GM21619 (cell line): ENCODE results near the gene SRSF8.
A peak's percentile ranks its signal among the peaks of the same experiment; 100 is the strongest.
"Not testable (repeated sequence)": the region's sequence is repeated elsewhere in the genome, so short reads cannot be mapped to it uniquely, and the experiment has no call there.

ENCODE experiments used
- ATAC-seq: cut with Tn5 transposase; IDR thresholded peaks from one replicate; pipeline ENCODE4 v1.9.1; 2021; ENCODE audit not compliant: unreplicated experiment

Gene SRSF8, protein sequence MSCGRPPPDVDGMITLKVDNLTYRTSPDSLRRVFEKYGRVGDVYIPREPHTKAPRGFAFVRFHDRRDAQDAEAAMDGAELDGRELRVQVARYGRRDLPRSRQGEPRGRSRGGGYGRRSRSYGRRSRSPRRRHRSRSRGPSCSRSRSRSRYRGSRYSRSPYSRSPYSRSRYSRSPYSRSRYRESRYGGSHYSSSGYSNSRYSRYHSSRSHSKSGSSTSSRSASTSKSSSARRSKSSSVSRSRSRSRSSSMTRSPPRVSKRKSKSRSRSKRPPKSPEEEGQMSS

DNA sequence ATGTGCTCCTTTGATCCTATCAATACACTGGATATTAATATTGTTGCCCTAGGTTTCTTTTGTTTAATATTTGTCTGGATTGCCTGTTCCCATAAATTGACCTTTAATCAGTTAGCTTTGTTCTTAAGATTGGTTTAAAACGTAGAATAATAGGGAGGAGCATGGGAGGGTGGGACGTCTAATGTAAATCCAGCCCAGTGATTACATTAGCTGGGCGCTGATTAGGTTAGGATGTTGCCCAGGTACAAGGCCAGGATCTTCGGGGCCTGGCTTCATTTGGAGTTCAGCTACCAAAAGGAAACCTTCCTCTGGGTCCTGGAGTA lies at the start of gene SRSF8:
Gene SRSF8, plus strand, starts transcription at position 204 of the 323 bp plus-strand sequence. CDS start 308 bp downstream, outside the sequence.
- ATAC-seq, result peak; percentile 34

DNA sequence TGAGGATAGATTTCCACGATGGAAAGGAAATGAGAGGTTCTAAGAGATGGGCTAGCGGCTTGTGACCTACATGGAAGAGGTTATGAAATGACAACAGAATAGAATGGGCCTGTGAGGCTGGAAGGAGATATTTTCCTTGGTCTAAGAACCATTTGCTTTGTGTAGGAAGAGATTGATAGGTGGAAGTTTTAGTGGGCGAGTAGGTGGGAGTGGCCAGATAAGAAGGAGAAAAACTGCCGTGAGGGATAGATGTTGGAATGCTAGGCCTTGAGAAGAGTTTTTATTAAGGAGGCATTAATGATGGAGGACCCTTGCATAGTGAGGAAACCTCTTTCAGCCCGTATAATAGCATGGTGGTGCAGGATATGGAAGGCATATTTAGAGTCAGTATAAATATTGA lies 45.3 kb upstream of the SRSF8 start:
- not testable (repeated sequence) for ATAC-seq

DNA sequence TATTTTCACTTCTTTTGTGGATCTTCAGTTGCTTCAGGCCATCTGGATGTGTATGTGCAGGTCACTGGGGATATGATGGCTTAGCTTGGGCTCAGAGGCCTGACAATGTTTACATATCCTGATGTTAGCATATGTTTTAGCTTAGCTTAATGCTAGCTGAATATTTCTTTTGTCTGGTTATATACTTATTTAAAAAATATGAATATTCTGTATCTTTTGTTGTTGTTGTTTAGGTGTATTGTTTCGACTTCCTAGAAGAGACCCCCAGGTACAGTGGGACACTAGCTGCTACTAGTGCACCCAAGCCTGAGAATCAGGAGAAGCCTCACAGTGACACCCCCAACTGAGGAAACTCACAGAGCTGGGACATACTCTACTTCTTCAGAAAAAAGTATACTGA lies 41.8 kb upstream of the SRSF8 start, which contains the start of gene KDM4E:
Gene KDM4E, plus strand, starts transcription at position 301 of the 400 bp plus-strand sequence. CDS start 300 bp downstream, outside the sequence.
- ATAC-seq, result no peak

DNA sequence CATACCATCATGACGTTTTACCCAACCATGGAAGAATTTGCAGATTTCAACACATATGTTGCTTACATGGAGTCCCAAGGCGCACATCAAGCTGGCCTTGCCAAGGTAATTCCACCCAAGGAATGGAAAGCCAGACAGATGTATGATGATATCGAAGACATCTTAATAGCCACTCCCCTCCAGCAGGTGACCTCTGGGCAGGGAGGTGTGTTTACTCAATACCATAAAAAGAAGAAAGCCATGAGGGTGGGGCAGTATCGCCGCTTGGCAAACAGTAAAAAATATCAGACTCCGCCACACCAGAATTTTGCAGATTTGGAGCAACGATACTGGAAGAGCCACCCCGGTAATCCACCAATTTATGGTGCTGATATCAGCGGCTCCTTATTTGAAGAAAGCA lies 41.1 kb upstream of the SRSF8 start:
- not testable (repeated sequence) for ATAC-seq

DNA sequence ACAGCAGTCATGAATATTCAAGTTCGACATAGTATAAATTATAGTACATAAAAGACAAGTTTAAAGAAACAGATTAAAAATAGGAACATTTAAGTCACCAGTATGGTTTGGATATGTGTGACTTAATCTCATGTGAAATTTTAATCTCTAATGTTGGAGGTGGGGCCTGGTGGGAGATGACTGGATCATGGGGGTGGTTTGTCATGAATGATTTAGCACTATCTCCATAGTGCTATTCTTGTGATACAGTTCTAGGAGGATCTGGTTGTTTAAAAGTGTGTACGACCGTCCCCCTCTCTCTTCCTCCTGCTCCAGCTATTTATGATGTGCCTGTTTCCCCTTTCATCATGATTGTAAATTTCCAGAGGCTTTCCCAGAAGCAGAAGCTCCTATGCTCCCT lies 38.4 kb upstream of the SRSF8 start:
- ATAC-seq, result no peak

DNA sequence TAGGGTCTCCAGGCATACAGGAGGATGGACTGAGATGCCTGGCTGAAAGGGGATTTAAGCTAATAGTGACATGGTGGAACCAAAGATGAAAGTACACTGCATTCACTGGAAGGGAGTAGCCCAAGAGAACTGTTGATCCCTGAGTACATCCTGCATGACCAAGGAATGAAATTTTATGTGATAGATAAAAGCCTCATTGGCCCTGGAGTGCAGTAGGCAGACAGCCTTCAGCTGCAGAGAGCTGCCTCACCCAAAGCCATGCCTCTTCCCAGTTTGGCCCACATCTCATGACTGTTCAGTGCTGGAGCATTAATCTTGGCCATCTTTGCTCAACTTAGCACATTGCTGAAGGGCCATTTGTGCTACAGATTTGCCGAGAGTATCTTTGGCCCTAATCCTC lies 33.7 kb upstream of the SRSF8 start:
- no peak for ATAC-seq

DNA sequence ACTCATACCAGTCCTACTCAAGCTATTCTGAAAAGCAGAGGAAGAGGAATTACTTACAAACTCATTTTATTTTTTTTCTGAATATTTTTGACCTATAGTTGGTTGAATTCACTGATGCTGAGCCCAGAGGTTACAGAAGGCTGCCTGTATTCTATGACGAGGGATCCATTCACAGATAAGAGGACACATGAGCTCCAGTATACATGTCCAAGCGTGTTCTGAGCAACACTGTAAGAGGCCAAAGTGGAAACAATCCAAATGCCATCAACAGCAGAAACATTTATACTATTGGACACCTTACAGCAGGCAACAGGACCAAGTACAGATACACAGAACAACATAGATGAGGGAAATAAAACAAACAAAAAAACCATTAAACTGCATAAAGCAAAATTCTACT lies 31.4 kb upstream of the SRSF8 start:
- no peak for ATAC-seq

DNA sequence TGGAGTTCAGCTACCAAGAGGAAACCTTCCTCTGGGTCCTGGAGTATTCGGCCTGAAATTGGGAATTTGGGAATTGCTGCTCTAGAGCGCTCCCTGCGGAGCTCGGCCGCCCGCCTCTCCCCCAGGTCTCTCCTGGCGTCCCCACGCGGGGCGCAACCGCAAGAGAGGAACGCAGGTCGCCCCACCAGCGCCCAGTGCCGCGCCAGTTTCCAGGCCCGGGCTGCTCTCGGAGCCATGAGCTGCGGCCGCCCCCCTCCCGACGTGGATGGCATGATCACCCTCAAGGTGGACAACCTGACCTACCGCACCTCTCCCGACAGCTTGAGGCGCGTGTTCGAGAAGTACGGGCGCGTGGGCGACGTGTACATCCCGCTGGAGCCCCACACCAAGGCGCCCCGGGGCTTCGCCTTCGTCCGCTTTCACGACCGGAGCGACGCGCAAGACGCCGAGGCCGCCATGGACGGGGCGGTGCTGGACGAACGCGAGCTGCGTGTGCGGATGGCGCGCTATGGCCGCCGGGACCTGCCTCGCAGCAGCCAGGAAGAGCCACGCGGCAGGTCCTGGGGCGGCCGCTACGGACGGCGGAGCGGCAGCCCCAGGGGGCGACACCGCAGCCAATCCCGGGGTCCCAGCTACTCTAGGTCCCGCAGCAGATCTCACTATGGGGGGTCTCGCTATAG lies 29.2 kb upstream of the SRSF8 start:
- ATAC-seq, result not testable (repeated sequence)

DNA sequence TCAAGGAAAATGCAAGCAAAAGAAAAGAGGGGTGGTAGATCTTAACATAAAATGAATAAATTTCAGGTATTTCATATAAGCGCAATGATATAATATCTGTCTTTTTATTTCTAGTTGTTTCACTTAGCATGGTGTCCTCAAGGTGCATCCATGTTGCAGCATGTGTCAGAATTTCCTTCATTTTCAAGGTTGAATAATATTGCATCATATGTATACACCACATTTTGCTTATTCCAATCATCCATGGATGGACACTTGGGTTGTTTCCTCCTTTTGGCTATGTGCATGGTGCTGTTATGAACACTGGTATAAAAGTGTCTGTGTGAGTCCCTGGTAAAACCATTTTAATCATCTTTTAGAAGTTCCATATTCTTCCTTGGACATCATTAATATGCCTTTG lies 24.5 kb upstream of the SRSF8 start:
- ATAC-seq, result no peak

DNA sequence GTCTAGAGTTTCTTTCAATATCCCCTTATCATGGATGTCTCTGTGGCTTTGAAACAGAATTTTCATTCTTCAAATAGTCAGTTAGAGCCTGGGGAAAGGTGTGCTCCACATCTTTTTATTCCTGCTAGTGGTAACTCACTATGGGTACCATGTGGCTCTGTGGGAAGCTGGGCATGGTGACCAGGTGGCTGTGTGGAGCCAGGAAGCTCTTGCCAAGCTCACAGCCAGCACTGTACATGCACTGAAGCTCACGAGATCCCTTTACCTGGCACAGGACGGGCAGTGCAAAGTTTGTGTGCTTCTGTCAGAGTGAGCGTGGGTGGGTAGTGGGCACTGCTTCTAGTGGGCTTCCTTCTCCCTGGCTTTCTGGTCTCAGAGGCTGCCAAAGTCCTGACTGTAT lies 23.8 kb upstream of the SRSF8 start:
- ATAC-seq, result no peak

DNA sequence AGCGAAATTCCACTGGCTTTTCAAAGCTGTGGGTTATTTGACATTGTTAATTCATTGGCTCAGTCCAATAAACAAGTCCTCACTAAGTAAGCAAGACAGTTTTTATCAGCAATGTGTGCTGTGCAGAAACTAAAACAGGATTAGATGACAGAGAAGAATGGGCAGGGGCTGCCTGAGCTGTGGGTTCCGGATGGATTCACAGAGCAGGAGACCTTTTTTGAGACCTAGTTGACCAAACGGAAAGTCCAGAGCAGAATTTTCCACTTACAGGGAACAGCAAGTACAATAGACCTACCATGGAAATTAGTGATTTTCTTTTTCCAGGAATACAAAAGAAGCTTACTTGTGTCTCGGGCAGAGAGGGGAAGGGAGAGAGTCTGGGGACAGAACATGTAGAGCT lies 22.7 kb upstream of the SRSF8 start:
- no peak for ATAC-seq

DNA sequence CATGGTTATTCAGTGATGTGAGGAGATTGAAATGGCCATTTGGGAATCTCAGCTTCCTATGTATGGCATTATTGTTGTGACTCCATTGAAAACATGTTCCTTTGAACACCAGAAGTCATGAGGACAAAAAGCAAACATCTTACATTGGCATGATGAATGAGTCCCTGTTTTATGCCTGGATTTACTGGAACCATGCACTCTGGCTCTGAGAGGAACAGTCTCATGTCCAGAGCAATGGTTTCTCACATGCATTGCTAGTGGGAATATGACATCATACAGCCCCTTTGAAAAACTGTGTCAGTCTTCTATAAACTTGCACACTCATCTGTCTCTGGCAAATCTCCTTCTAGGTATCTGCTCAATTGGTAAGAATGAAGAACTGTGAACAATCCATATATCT lies 20.9 kb upstream of the SRSF8 start:
- no peak for ATAC-seq

DNA sequence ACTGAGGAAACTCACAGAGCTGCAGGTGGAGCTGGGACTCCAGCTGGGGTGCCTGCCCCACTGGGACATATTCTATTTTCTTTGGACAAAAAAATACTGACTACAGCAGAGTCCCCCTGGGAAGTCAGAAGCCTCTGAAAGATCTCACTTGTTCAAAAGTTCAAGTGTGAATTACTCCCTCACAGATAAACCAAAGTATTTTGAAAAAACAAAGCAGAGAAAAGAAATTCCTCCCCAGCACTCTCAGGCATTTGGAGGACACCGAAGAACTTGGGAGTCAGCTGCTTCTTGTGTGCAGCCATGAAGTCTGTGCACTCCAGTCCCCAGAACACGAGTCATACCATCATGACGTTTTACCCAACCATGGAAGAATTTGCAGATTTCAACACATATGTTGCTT lies 17.6 kb upstream of the SRSF8 start, which contains the start of gene KDM4F:
Gene KDM4F, plus strand, starts transcription at position 301 of the 400 bp plus-strand sequence.
- ATAC-seq, result not testable (repeated sequence)

DNA sequence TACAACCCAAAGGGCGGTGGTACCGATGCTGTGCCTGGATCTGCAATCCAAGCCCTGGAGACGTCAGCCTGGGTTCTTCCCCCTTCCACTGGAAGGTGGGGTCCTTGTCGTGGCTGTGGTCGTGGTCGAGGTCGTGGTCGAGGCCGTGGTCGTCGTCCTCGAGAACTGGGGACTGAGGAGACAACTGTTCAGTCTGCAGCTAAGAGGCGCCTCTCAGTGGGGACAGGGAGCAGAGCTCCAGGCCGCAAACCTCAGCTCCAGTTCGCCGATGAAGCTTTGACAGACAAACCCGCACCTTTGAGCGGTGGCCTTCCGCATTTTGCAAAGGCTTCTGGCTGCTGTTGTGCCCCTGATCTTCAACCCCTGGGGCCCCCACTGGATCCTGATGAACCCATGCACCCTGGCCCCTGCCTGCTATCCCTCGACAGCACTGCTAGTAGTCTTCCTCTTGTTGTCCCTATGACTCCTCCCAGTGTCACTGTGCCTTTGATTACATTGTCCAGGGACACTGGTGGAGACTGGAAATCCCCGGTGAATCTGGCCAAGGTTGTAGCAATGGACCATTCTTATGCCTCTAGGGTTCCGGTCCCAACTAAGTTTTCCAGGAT lies 16.0 kb upstream of the SRSF8 start:
- ATAC-seq, result no peak

DNA sequence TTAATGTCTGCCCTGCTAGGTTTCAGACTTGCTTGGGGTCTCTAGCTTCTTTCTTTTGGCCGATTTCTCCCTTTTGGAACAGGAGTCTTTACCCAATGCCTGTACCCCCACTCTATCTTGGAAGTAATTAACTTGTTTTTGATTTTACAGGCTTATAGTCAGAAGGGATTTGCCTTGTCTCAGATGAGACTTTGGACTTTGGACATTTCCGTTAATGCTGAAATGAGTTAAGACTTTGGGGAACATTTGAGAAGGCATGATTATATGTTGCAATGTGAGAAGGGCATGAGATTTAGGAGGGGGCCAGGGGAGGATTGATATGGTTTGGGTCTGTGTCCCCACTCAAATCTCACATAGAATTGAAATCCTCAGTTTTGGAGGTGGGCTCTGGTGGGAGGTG lies 12.4 kb upstream of the SRSF8 start:
- ATAC-seq, result no peak

DNA sequence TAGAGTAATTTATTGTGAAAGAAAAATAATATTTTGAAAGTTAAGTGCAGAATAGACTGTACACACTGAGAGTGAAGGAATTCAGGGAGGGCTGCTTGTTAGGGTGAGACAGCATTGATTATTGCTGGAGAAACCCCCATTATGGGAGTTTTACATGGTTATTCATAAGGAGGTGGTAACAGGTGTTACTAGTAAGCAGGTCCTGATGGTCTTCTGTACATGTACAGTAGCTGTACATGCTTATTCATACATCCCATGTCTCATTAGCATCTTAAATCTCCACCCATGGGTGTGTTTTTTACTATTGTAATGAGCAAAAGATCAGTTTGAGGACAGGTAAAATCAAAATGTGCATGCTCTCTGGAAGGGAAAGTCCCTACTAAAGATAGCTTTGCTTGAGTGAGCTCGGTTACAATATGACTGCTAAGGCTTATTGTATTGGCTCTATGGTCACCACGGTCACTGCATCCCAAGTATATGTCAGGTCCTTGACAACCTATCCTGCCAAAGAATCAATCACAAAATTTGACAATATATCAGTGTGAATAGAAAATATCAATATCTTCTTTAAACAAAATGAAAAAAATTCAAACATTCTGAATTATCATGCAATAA lies 11.3 kb upstream of the SRSF8 start:
- peak; percentile 93 for ATAC-seq

DNA sequence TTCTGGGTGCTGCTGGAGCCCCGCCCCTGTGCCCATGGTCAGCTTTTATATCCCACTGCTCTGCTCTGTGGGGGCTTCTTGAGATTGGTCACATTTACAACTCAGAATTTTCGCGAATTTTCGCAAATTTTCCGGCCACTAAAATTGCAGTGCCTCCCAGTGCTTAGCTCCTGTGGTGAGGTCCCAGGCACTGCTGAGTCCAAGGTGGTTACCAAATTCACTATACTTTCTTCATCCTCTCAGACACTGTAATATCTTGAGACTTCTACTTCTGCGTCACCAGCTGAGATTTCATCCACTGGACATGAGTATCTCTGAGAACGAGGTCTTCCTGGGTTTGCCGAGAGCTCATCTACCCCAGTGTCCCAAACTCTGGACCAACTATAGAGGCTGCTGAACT lies 8.8 kb upstream of the SRSF8 start:
- ATAC-seq, result no peak

DNA sequence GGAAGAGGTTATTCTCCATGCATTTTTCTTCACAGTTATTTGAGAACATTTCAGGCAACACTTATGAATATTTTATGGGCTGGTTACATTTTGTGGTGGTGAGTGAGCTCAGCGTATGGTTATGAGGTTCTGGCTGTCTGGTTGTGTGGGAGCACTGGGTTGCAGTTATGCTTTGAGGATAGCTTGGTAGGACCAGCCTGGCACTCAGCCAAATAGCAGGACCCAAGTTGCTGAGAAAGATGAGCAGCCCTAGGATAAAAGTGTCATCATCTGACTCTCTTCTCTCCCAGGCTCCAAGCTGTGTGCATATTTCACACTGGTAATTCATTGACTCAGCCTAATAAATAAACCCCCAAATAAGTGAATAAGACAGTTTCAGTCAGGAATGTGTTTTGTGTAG lies 8.1 kb upstream of the SRSF8 start:
- no peak for ATAC-seq

DNA sequence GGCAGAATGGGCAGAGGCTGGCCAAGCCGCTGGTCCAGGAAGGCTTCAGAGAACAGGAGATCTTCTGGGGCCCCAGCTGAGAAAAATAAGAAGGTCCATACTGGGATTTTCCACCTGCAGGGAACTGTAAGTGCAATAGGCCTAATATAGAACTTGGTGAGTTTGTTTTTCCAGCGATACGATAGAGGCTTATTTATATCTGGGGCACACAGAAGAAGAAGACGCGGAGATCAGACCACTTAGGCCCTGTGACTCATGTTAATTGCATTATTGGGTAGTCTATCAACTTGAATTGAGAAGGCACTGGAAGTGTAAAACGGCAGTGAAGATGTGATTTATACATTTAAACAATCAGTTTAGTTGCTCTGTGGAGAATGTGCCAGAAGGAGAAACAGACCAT lies 7.7 kb upstream of the SRSF8 start:
- ATAC-seq, result no peak

DNA sequence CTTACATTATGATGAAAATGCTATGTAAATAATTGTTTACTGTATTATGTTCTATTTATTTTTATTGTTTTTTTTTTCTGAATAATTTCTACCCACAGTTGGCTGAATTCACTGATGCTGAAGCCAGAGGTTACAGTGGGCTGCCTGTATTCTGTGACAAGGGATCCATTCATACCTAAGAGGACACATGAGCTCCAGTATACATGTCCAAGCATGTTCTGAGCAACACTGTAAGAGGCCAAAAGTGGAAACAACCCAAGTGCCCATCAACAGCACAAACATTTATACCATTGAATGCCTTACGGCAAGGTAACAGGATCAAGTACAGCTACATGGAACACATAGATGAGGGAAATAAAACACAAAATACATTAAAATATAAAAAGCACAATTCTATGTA lies 1.4 kb upstream of the SRSF8 start:
- ATAC-seq, result no peak

DNA sequence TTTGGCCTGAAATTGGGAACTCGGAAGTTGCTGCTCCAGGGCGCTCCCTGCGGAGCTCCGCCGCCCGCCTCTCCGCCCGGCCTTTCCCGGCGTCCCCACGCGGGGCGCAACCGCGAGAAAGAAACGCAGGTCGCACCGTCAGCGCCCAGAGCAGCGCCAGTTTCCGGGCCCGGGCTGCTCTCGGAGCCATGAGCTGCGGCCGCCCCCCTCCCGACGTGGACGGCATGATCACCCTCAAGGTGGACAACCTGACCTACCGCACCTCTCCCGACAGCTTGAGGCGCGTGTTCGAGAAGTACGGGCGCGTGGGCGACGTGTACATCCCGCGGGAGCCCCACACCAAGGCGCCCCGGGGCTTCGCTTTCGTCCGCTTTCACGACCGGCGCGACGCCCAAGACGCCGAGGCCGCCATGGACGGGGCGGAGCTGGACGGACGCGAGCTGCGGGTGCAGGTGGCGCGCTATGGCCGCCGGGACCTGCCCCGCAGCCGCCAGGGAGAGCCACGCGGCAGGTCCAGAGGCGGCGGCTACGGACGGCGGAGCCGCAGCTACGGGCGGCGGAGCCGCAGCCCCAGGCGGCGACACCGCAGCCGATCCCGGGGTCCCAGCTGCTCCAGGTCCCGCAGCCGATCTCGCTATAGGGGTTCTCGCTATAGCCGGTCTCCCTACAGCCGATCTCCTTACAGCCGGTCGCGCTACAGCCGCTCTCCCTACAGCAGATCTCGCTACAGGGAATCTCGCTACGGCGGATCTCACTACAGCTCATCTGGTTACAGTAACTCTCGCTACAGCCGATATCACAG lies 521 bp downstream of the SRSF8 start:
- ATAC-seq, result peak; percentile 54
